ENCODE results near the gene WDR44. TPM values are rescaled to one million over a fixed set of nuclear protein-coding genes. Genes with fewer than 3 reads are reported as not detected.

Gene WDR44
- total RNA-seq, 1 experiment from 2014 or later: 16.2 TPM

DNA sequence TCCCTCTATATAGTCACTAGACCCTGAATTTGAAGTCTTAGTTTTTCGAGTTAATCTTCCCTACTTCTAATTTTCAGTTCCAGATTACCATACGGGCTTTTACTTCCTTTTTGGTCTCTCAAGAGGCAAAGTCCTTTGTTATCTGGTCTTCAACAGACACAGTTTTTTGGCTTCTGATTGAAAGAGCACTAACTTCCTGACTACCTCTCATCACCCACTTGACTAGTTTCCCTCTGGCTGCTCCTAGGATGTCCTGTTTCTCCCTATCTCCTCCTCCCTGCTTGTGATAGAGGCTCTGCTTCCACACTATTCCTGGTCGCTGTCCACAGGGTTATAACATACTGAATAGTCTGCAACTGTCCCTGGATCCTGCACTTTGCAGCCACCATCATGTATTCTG lies 16.7 kb upstream of the WDR44 start:
- ChIA-PET POLR2A (ENCODE audit: unreplicated experiment) (no interaction called here), CTCF (no interaction called here)
- H3K9me2 ChIP-seq (replicated peaks; ENCODE audit: low read length): no peaks in the 10 kb centered on the region
- ATAC-seq (no peak), DNase-seq (no peak)
- no peaks in the 10 kb centered on the region for H3K79me2 ChIP-seq (ENCODE audit: low read length)
- TF ChIP-seq EZH2phosphoT487 (IDR thresholded peaks at IDR 0.05; ENCODE audit: borderline replicate concordance, low read length) (no peak), EZH2 (IDR thresholded peaks at IDR 0.05; ENCODE audit: low read length, unreplicated experiment) (no peak), CTCF (conservative IDR thresholded peaks at IDR 0.05; ENCODE audit: low read depth, low read length) (no peak)
- no peak overlapping the region for H3K27ac ChIP-seq (ENCODE audit: low read length)
- no peak overlapping the region for H3K4me2 ChIP-seq (ENCODE audit: low read length)
- no peaks in the 10 kb centered on the region for H3F3A ChIP-seq (ENCODE audit: low read length, unreplicated experiment)
- no peak overlapping the region for H2AFZ ChIP-seq (ENCODE audit: low read length)
- H3K9me3 ChIP-seq (ENCODE audit: low read length): no peaks in the 10 kb centered on the region
- no peak overlapping the region for H3K9ac ChIP-seq (ENCODE audit: low read length)
- H3K36me3 ChIP-seq (ENCODE audit: low read depth, low read length): no peaks in the 10 kb centered on the region
- intact Hi-C loops (cut with micrococcal nuclease): no loop called here
- H3K4me1 ChIP-seq (ENCODE audit: insufficient read depth, low read length): no peaks in the 10 kb centered on the region
- no peaks in the 10 kb centered on the region for H3K27me3 ChIP-seq (ENCODE audit: low read length)
- no peaks in the 10 kb centered on the region for H4K20me1 ChIP-seq (ENCODE audit: low read length)
- no peak overlapping the region for H3K4me3 ChIP-seq (ENCODE audit: low read length)
- BruUV-seq (replicated peaks): no TSS peak

DNA sequence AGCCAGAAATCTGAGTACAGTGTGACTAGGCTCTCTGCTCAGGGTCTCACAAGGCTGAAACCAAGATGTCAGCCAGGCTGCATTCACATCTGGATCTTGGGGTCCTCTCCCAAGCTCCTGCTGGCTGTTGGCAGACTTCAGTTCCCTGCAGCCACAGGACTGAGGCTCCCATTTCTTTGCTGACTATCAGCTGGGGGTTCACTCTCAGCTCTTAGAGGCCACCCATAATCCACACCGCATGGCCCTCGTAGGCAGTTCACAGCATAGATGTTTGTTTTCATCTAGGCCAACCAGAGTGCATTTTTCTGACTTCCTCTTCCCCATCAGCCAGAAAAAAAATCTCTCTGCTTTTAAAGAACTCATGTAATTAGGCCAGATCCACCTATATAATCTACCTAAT lies 8.2 kb upstream of the WDR44 start:
- no peak overlapping the region for H2AFZ ChIP-seq (ENCODE audit: low read length)
- no peaks in the 10 kb centered on the region for H3K27me3 ChIP-seq (ENCODE audit: low read length)
- no peaks in the 10 kb centered on the region for H3K79me2 ChIP-seq (ENCODE audit: low read length)
- no peak overlapping the region for H3K9ac ChIP-seq (ENCODE audit: low read length)
- no TSS peak for BruUV-seq (replicated peaks)
- no peaks in the 10 kb centered on the region for H3K9me3 ChIP-seq (ENCODE audit: low read length)
- H3K4me3 ChIP-seq (ENCODE audit: low read length): no peak overlapping the region
- no peaks in the 10 kb centered on the region for H3K9me2 ChIP-seq (replicated peaks; ENCODE audit: low read length)
- intact Hi-C loops (cut with micrococcal nuclease): no loop called here
- H4K20me1 ChIP-seq (ENCODE audit: low read length): no peaks in the 10 kb centered on the region
- no peak overlapping the region for H3K27ac ChIP-seq (ENCODE audit: low read length)
- ATAC-seq (no peak), DNase-seq (no peak)
- H3K4me2 ChIP-seq (ENCODE audit: low read length): no peak overlapping the region
- H3F3A ChIP-seq (ENCODE audit: low read length, unreplicated experiment): no peaks in the 10 kb centered on the region
- POLR2A ChIA-PET (ENCODE audit: unreplicated experiment): no interaction called here
- H3K4me1 ChIP-seq (ENCODE audit: insufficient read depth, low read length): no peaks in the 10 kb centered on the region
- TF ChIP-seq EZH2 (IDR thresholded peaks at IDR 0.05; ENCODE audit: low read length, unreplicated experiment) (no peak), EZH2phosphoT487 (IDR thresholded peaks at IDR 0.05; ENCODE audit: borderline replicate concordance, low read length) (no peak), CTCF (conservative IDR thresholded peaks at IDR 0.05; ENCODE audit: low read depth, low read length) (no peak)
- CTCF ChIA-PET: no interaction called here
- no peaks in the 10 kb centered on the region for H3K36me3 ChIP-seq (ENCODE audit: low read depth, low read length)

DNA sequence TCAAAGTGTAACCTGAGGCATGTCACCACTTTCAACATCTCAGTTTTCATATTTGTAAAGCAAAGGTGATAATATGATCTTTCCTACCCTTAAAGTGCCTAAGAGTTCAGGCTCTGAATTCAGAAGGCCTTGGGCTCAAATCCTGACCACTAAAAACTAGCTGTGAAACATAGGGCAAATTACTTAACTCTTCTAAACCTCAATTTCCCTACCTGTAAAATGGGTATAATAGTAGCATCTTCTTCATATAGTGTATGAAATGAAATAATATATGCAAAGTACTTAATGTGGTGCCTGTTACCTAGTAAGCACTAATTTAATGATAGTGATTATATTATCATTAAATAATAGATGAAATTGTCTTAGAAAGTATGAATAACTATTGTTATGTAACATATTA lies 7.0 kb upstream of the WDR44 start:
- Histone ChIP-seq H3K9me2 (replicated peaks; ENCODE audit: low read length) (no peaks in the 10 kb centered on the region), H4K20me1 (ENCODE audit: low read length) (no peaks in the 10 kb centered on the region), H3K4me3 (ENCODE audit: low read length) (no peak overlapping the region), H3K27me3 (ENCODE audit: low read length) (no peaks in the 10 kb centered on the region), H3K27ac (ENCODE audit: low read length) (no peak overlapping the region), H3K9me3 (ENCODE audit: low read length) (no peaks in the 10 kb centered on the region), H3K4me2 (ENCODE audit: low read length) (no peak overlapping the region), H3K9ac (ENCODE audit: low read length) (no peak overlapping the region), H3K36me3 (ENCODE audit: low read depth, low read length) (no peaks in the 10 kb centered on the region), H3F3A (ENCODE audit: low read length, unreplicated experiment) (no peaks in the 10 kb centered on the region), H3K79me2 (ENCODE audit: low read length) (no peaks in the 10 kb centered on the region), H2AFZ (ENCODE audit: low read length) (no peak overlapping the region), H3K4me1 (ENCODE audit: insufficient read depth, low read length) (no peaks in the 10 kb centered on the region)
- CTCF ChIA-PET: no interaction called here
- POLR2A ChIA-PET (ENCODE audit: unreplicated experiment): no interaction called here
- DNase-seq (no peak), ATAC-seq (no peak)
- intact Hi-C loops (cut with micrococcal nuclease): no loop called here
- TF ChIP-seq CTCF (conservative IDR thresholded peaks at IDR 0.05; ENCODE audit: low read depth, low read length): no peak
- TF ChIP-seq EZH2 (IDR thresholded peaks at IDR 0.05; ENCODE audit: low read length, unreplicated experiment): no peak
- TF ChIP-seq EZH2phosphoT487 (IDR thresholded peaks at IDR 0.05; ENCODE audit: borderline replicate concordance, low read length): no peak
- no TSS peak for BruUV-seq (replicated peaks)

Measured in PC-3 (cell line).